HEK293 (cell line): ENCODE data around the gene SLC38A4.

Experiments used
- CTCF ChIA-PET: fragments of 350-600 bp; formaldehyde crosslinking; extraction: SDS; loops from one replicate; lab custom pipeline; 2021; ENCODE audit warnings: antibody characterized with exemption; lab: Yijun Ruan, JAX
- POLR2A ChIA-PET: fragments of 300-600 bp; formaldehyde crosslinking; extraction: SDS; loops from one replicate; lab custom pipeline; 2020; ENCODE audit warnings: antibody characterized with exemption, inconsistent platforms; lab: Yijun Ruan, JAX
- H3K27ac ChIP-seq: fragments of 200-500 bp; sonication (Bioruptor generic); 2 replicates; pipeline ENCODE4 v1.5.1; 2014; ENCODE audit warnings: low read depth, low read length, control low read depth, inconsistent platforms; ENCODE audit errors: extremely low read depth
- H3K36me3 ChIP-seq, 2 experiments: fragments of 200-500 bp in 1 of 2; sonication (Bioruptor generic) in 1 of 2; 1 replicate in 1 of 2; 2 replicates in 1 of 2; pipeline ENCODE4 v1.5.1; 2014 to 2017; ENCODE audit warnings: inconsistent platforms in 2 of 2, low read length in 2 of 2; ENCODE audit not compliant: control insufficient read depth in 2 of 2, insufficient read depth in 1 of 2
- H3K4me1 ChIP-seq: fragments of 200-500 bp; sonication (Bioruptor generic); 2 replicates; pipeline ENCODE4 v1.5.1; 2014; ENCODE audit warnings: mild to moderate bottlenecking, low read length, inconsistent platforms; ENCODE audit not compliant: control insufficient read depth, insufficient read depth
- H3K4me3 ChIP-seq: 2 replicates; pipeline ENCODE4 v1.5.1; 2011; ENCODE audit warnings: low read depth, mild to moderate bottlenecking, control low read depth, low read length, moderate library complexity
- H3K9me3 ChIP-seq: fragments of 200-500 bp; sonication (Bioruptor generic); 2 replicates; pipeline ENCODE4 v1.5.1; 2014; ENCODE audit warnings: low read depth, low read length, inconsistent platforms; ENCODE audit not compliant: control insufficient read depth, insufficient read depth
- ELK4 ChIP-seq: IDR thresholded peaks from 2 replicates; pipeline ENCODE4 v1.6.1; 2011; ENCODE audit warnings: mild to moderate bottlenecking, low read depth, low read length, borderline replicate concordance
- IKZF3 ChIP-seq: fragments of 450-650 bp; IDR thresholded peaks from 2 replicates; pipeline ENCODE4 v1.5.0; 2018; ENCODE audit warnings: missing biosample characterization, mild to moderate bottlenecking, missing genetic modification characterization, moderate library complexity
- KLF8 ChIP-seq: fragments of 450-650 bp; formaldehyde crosslinking; IDR thresholded peaks from 2 replicates; pipeline ENCODE4 v1.5.1; 2016; ENCODE audit warnings: missing biosample characterization, missing genetic modification characterization
- ZBTB11 ChIP-seq: fragments of 450-650 bp; formaldehyde crosslinking; conservative IDR thresholded peaks from 2 replicates; pipeline ENCODE4 v1.5.1; 2016; ENCODE audit warnings: low read depth, missing biosample characterization, missing genetic modification characterization
- ZFP37 ChIP-seq: fragments of 450-650 bp; formaldehyde crosslinking; IDR thresholded peaks from 2 replicates; pipeline ENCODE4 v1.5.1; 2016; ENCODE audit warnings: missing biosample characterization, missing genetic modification characterization
- ZNF175 ChIP-seq: fragments of 450-650 bp; formaldehyde crosslinking; IDR thresholded peaks from 2 replicates; pipeline ENCODE4 v1.5.1; 2016; ENCODE audit warnings: missing biosample characterization, missing genetic modification characterization
- ZNF239 ChIP-seq: fragments of 450-650 bp; formaldehyde crosslinking; IDR thresholded peaks from 2 replicates; pipeline ENCODE4 v1.5.1; 2016; ENCODE audit warnings: missing biosample characterization, missing genetic modification characterization
- ZNF341 ChIP-seq: fragments of 450-650 bp; formaldehyde crosslinking; IDR thresholded peaks from 2 replicates; pipeline ENCODE4; 2016; ENCODE audit warnings: low read depth, missing biosample characterization, missing genetic modification characterization
- ZNF391 ChIP-seq: fragments of 450-650 bp; formaldehyde crosslinking; IDR thresholded peaks from 2 replicates; pipeline ENCODE4 v1.5.1; 2016; ENCODE audit warnings: low read depth, missing biosample characterization, missing genetic modification characterization, borderline replicate concordance
- ZNF433 ChIP-seq: fragments of 450-650 bp; formaldehyde crosslinking; IDR thresholded peaks from 2 replicates; pipeline ENCODE4 v1.5.1; 2016; ENCODE audit warnings: missing biosample characterization, missing genetic modification characterization, low read depth
- ZNF624 ChIP-seq: fragments of 450-650 bp; formaldehyde crosslinking; IDR thresholded peaks from 2 replicates; pipeline ENCODE4 v1.5.1; 2017; ENCODE audit warnings: missing biosample characterization, missing genetic modification characterization
- ZNF768 ChIP-seq: fragments of 450-650 bp; formaldehyde crosslinking; IDR thresholded peaks from 2 replicates; pipeline ENCODE4 v1.5.1; 2018; ENCODE audit warnings: missing biosample characterization, mild to moderate bottlenecking, missing genetic modification characterization
- ZNF777 ChIP-seq: fragments of 450-650 bp; formaldehyde crosslinking; IDR thresholded peaks from 2 replicates; pipeline ENCODE4 v1.5.1; 2017; ENCODE audit warnings: missing biosample characterization, missing genetic modification characterization, borderline replicate concordance
- ZNF830 ChIP-seq: fragments of 450-650 bp; IDR thresholded peaks from 2 replicates; pipeline ENCODE4 v1.5.0; 2018; ENCODE audit warnings: missing biosample characterization, missing genetic modification characterization, low read depth, mild to moderate bottlenecking, moderate library complexity
- TF ChIP-seq, protein P1 (sequence below): fragments of 450-650 bp; formaldehyde crosslinking; IDR thresholded peaks from 2 replicates; pipeline ENCODE4 v1.5.1; 2017; ENCODE audit warnings: missing biosample characterization, missing genetic modification characterization
- TF ChIP-seq, protein P2 (sequence below): fragments of 450-650 bp; formaldehyde crosslinking; IDR thresholded peaks from 2 replicates; pipeline ENCODE4 v1.5.1; 2016; ENCODE audit warnings: missing biosample characterization, missing genetic modification characterization, low read depth
- TF ChIP-seq, protein P3 (sequence below): fragments of 450-650 bp; formaldehyde crosslinking; IDR thresholded peaks from 2 replicates; pipeline ENCODE4 v1.5.1; 2016; ENCODE audit warnings: missing biosample characterization, missing genetic modification characterization, borderline replicate concordance

Gene SLC38A4

DNA sequence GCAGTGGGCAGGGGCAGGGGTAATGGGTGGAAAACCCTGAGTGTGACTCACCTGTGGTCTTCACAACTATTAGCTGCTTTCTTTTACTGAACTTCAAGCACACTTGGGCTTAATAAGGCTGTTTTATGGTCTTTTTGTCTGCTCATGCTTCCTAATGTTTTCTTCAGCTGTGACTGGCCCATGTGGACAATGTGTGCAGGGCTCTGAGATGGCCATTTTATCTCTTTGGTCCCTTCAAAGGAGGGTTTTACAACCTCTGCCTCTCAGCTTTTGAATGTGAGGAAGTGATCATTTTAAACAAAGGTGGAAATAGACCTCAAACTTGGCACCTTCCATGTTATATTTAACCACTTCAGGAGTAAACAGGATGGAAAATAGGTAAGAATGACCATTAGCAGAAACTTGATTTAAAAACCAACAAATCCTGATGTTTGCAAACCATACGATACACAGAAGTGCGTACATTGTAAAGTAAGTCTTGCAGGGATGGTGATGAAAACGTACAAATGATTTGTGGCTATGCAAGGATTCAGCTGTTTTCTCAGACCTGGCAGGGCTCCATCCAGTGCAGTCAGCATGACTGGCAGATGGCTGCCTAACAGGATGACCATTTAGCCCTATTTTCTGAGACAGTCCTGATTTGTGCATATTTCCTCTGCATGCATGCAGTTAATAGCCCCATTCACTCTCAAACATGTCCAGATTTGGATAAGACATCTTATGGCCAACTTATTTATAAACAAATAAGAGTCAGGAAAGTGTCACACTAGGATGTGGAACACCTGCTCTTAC is 103.2 kb downstream of the SLC38A4 start:
- TF ChIP-seq ZNF830 (tag by site-specific recombination): no peak
- TF ChIP-seq, protein P1, sequence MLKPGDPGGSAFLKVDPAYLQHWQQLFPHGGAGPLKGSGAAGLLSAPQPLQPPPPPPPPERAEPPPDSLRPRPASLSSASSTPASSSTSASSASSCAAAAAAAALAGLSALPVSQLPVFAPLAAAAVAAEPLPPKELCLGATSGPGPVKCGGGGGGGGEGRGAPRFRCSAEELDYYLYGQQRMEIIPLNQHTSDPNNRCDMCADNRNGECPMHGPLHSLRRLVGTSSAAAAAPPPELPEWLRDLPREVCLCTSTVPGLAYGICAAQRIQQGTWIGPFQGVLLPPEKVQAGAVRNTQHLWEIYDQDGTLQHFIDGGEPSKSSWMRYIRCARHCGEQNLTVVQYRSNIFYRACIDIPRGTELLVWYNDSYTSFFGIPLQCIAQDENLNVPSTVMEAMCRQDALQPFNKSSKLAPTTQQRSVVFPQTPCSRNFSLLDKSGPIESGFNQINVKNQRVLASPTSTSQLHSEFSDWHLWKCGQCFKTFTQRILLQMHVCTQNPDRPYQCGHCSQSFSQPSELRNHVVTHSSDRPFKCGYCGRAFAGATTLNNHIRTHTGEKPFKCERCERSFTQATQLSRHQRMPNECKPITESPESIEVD (tag by site-specific recombination): no peak
- no peak for TF ChIP-seq IKZF3 (tag by site-specific recombination)
- TF ChIP-seq ZNF341: no peak
- no peak for TF ChIP-seq ZNF391 (tag by site-specific recombination)
- TF ChIP-seq ZNF768: no peak
- TF ChIP-seq, protein P2, sequence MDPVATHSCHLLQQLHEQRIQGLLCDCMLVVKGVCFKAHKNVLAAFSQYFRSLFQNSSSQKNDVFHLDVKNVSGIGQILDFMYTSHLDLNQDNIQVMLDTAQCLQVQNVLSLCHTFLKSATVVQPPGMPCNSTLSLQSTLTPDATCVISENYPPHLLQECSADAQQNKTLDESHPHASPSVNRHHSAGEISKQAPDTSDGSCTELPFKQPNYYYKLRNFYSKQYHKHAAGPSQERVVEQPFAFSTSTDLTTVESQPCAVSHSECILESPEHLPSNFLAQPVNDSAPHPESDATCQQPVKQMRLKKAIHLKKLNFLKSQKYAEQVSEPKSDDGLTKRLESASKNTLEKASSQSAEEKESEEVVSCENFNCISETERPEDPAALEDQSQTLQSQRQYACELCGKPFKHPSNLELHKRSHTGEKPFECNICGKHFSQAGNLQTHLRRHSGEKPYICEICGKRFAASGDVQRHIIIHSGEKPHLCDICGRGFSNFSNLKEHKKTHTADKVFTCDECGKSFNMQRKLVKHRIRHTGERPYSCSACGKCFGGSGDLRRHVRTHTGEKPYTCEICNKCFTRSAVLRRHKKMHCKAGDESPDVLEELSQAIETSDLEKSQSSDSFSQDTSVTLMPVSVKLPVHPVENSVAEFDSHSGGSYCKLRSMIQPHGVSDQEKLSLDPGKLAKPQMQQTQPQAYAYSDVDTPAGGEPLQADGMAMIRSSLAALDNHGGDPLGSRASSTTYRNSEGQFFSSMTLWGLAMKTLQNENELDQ (tag by site-specific recombination): no peak
- no peak for TF ChIP-seq KLF8
- no peak for TF ChIP-seq ZNF175 (tag by site-specific recombination)
- no peak for TF ChIP-seq ZNF624 (tag by site-specific recombination)
- TF ChIP-seq ZNF777 (tag by site-specific recombination): no peak
- TF ChIP-seq, protein P3, sequence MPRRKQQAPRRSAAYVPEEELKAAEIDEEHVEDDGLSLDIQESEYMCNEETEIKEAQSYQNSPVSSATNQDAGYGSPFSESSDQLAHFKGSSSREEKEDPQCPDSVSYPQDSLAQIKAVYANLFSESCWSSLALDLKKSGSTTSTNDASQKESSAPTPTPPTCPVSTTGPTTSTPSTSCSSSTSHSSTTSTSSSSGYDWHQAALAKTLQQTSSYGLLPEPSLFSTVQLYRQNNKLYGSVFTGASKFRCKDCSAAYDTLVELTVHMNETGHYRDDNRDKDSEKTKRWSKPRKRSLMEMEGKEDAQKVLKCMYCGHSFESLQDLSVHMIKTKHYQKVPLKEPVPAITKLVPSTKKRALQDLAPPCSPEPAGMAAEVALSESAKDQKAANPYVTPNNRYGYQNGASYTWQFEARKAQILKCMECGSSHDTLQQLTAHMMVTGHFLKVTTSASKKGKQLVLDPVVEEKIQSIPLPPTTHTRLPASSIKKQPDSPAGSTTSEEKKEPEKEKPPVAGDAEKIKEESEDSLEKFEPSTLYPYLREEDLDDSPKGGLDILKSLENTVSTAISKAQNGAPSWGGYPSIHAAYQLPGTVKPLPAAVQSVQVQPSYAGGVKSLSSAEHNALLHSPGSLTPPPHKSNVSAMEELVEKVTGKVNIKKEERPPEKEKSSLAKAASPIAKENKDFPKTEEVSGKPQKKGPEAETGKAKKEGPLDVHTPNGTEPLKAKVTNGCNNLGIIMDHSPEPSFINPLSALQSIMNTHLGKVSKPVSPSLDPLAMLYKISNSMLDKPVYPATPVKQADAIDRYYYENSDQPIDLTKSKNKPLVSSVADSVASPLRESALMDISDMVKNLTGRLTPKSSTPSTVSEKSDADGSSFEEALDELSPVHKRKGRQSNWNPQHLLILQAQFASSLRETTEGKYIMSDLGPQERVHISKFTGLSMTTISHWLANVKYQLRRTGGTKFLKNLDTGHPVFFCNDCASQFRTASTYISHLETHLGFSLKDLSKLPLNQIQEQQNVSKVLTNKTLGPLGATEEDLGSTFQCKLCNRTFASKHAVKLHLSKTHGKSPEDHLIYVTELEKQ (tag by site-specific recombination): no peak
- TF ChIP-seq ELK4: no peak
- no peak for TF ChIP-seq ZNF239 (tag by site-specific recombination)
- no peak for TF ChIP-seq ZBTB11 (tag by site-specific recombination)
- TF ChIP-seq ZFP37 (tag by site-specific recombination): no peak
- TF ChIP-seq ZNF433 (tag by site-specific recombination): no peak
- no peaks in the 10 kb centered on the region for H3K9me3 ChIP-seq
- ChIA-PET CTCF (interaction anchor here (1.0 kb wide), 1 partner anchor 381 kb away, joined by 3 read pairs; no protein-coding TSS in a partner anchor), POLR2A (no interaction called here)
- H3K27ac ChIP-seq: no peak overlapping the region
- no peak overlapping the region for H3K4me3 ChIP-seq
- no peaks in the 10 kb centered on the region for H3K36me3 ChIP-seq
- no peaks in the 10 kb centered on the region for H3K4me1 ChIP-seq
